Measurements from ENCODE around the gene TLCD2.
"Not testable (repeated sequence)": the region's sequence is repeated elsewhere in the genome, so short reads cannot be mapped to it uniquely, and the experiment has no call there.

The TLCD2 gene

GRCh38 chr17:1684378-1685189 is 25.6 kb downstream of the TLCD2 start, which contains the start of gene PRPF8:
PRPF8 (minus strand) TSS chr17:1684867; CDS start chr17:1684571, 296 bp downstream.
- WGBS (ENCODE audit: extremely low coverage, insufficient coverage, low lambda C conversion rate), result no CpG with 5 or more reads among the region's 72 CpGs

GRCh38 chr17:1683459-1683858 is 26.7 kb downstream of the TLCD2 start:
- H2BK15ac ChIP-seq (replicated peaks; ENCODE audit: low read depth), result no peak overlapping the region

More at GRCh38 chr17:1684378-1685189, 25.6 kb downstream of the TLCD2 start, which contains the start of gene PRPF8:
- peaks cover 2% of the 10 kb centered on the region for H3K4me1 ChIP-seq (ENCODE audit: control insufficient read depth, low read depth, low read length)
- H3K18ac ChIP-seq (ENCODE audit: low read length), result peak within 1 kb of the TSS; percentile 63
- peaks cover 24% of the 10 kb centered on the region for H3K36me3 ChIP-seq (ENCODE audit: control insufficient read depth, insufficient read depth, low read length)
- H3K27ac ChIP-seq (ENCODE audit: low read depth, low read length), result peak within 1 kb of the TSS; percentile 83
- no peaks in the 10 kb centered on the region for H3K27me3 ChIP-seq (ENCODE audit: insufficient read depth, low read length, poor library complexity)
- H3K4ac ChIP-seq (ENCODE audit: low read depth, low read length), result peak within 1 kb of the TSS; percentile 88
- peaks cover 24% of the 10 kb centered on the region for H3K79me2 ChIP-seq (ENCODE audit: control insufficient read depth, insufficient read depth, low read length)
- no peak within 1 kb of the TSS for H3K23ac ChIP-seq (ENCODE audit: low read length)
- H2BK120ac ChIP-seq (ENCODE audit: low read depth, low read length), result peak within 1 kb of the TSS; percentile 64
- no peak within 1 kb of the TSS for H2AK5ac ChIP-seq (ENCODE audit: low read length)
- H3K4me3 ChIP-seq (ENCODE audit: low read length), result peak within 1 kb of the TSS; percentile 98
- H3K79me1 ChIP-seq (ENCODE audit: low read length), result peaks cover 19% of the 10 kb centered on the region
- no peak within 1 kb of the TSS for H2BK5ac ChIP-seq (ENCODE audit: low read length)
- peak within 1 kb of the TSS; percentile 93 for H4K8ac ChIP-seq (ENCODE audit: low read depth, low read length)
- H3K56ac ChIP-seq (ENCODE audit: low read length), result peak within 1 kb of the TSS; percentile 94
- peak within 1 kb of the TSS; percentile 95 for H3K9ac ChIP-seq (ENCODE audit: low read length)
- peak within 1 kb of the TSS; percentile 96 for H3K4me2 ChIP-seq (ENCODE audit: low read length)
- no peak within 1 kb of the TSS for H2BK15ac ChIP-seq (replicated peaks; ENCODE audit: low read depth)
- no peak within 1 kb of the TSS for H4K5ac ChIP-seq (ENCODE audit: low read length)
- DNase-seq, result peak; percentile 99

DNA sequence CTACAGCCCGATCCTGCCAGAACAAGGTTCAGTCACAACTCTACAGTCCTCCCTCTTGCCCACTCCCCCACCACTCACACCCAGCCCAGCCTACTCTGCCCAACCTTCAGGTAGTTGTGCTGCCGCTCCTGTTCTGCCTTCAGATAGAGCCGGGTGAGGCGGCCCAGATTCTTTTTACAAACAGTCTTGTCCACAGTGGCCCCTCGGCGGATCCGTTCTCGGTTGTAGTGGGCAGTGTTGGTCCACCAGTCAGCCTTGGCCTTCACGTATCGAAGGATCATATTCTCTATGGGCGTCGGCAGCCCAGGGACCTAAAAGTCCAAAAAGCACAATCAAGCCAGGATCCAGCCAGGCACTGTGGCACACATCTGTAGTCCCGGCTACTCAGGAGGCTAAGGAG is 33.8 kb downstream of the TLCD2 start:
- Histone ChIP-seq H3K4ac (ENCODE audit: low read depth, low read length) (no peak overlapping the region), H3K36me3 (ENCODE audit: control insufficient read depth, insufficient read depth, low read length) (peaks cover 54% of the 10 kb centered on the region), H3K9ac (ENCODE audit: low read length) (no peak overlapping the region), H3K4me1 (ENCODE audit: control insufficient read depth, low read depth, low read length) (no peaks in the 10 kb centered on the region), H2BK120ac (ENCODE audit: low read depth, low read length) (no peak overlapping the region), H2BK15ac (replicated peaks; ENCODE audit: low read depth) (no peak overlapping the region), H3K27ac (ENCODE audit: low read depth, low read length) (no peak overlapping the region), H3K23ac (ENCODE audit: low read length) (no peak overlapping the region), H3K4me2 (ENCODE audit: low read length) (no peak overlapping the region), H4K5ac (ENCODE audit: low read length) (no peak overlapping the region), H3K79me2 (ENCODE audit: control insufficient read depth, insufficient read depth, low read length) (no peaks in the 10 kb centered on the region), H3K18ac (ENCODE audit: low read length) (no peak overlapping the region), H3K56ac (ENCODE audit: low read length) (no peak overlapping the region), H2AK5ac (ENCODE audit: low read length) (no peak overlapping the region), H3K4me3 (ENCODE audit: low read length) (no peak overlapping the region), H2BK5ac (ENCODE audit: low read length) (no peak overlapping the region), H4K8ac (ENCODE audit: low read depth, low read length) (no peak overlapping the region), H3K27me3 (ENCODE audit: insufficient read depth, low read length, poor library complexity) (no peaks in the 10 kb centered on the region), H3K79me1 (ENCODE audit: low read length) (peaks cover 6% of the 10 kb centered on the region)
- no CpG with 5 or more reads among the region's 13 CpGs for WGBS (ENCODE audit: extremely low coverage, insufficient coverage, low lambda C conversion rate)
- DNase-seq, result no peak

More at GRCh38 chr17:1683459-1683858, 26.7 kb downstream of the TLCD2 start:
- H3K4me2 ChIP-seq (ENCODE audit: low read length), result peak overlapping the region; percentile 34
- DNase-seq, result no peak
- no peak overlapping the region for H2BK5ac ChIP-seq (ENCODE audit: low read length)
- peaks cover 19% of the 10 kb centered on the region for H3K79me1 ChIP-seq (ENCODE audit: low read length)
- no peak overlapping the region for H3K23ac ChIP-seq (ENCODE audit: low read length)
- peak overlapping the region; percentile 95 for H3K9ac ChIP-seq (ENCODE audit: low read length)
- H2AK5ac ChIP-seq (ENCODE audit: low read length), result no peak overlapping the region
- H3K79me2 ChIP-seq (ENCODE audit: control insufficient read depth, insufficient read depth, low read length), result peaks cover 24% of the 10 kb centered on the region
- H3K56ac ChIP-seq (ENCODE audit: low read length), result peak overlapping the region; percentile 94
- peaks cover 30% of the 10 kb centered on the region for H3K36me3 ChIP-seq (ENCODE audit: control insufficient read depth, insufficient read depth, low read length)
- H4K8ac ChIP-seq (ENCODE audit: low read depth, low read length), result no peak overlapping the region
- peaks cover 2% of the 10 kb centered on the region for H3K4me1 ChIP-seq (ENCODE audit: control insufficient read depth, low read depth, low read length)
- no peak overlapping the region for H4K5ac ChIP-seq (ENCODE audit: low read length)
- H3K18ac ChIP-seq (ENCODE audit: low read length), result no peak overlapping the region
- no peak overlapping the region for H2BK120ac ChIP-seq (ENCODE audit: low read depth, low read length)
- WGBS (ENCODE audit: extremely low coverage, insufficient coverage, low lambda C conversion rate), result no CpG with 5 or more reads among the region's 5 CpGs
- H3K27me3 ChIP-seq (ENCODE audit: insufficient read depth, low read length, poor library complexity), result no peaks in the 10 kb centered on the region
- no peak overlapping the region for H3K4ac ChIP-seq (ENCODE audit: low read depth, low read length)
- no peak overlapping the region for H3K27ac ChIP-seq (ENCODE audit: low read depth, low read length)
- H3K4me3 ChIP-seq (ENCODE audit: low read length), result no peak overlapping the region

DNA sequence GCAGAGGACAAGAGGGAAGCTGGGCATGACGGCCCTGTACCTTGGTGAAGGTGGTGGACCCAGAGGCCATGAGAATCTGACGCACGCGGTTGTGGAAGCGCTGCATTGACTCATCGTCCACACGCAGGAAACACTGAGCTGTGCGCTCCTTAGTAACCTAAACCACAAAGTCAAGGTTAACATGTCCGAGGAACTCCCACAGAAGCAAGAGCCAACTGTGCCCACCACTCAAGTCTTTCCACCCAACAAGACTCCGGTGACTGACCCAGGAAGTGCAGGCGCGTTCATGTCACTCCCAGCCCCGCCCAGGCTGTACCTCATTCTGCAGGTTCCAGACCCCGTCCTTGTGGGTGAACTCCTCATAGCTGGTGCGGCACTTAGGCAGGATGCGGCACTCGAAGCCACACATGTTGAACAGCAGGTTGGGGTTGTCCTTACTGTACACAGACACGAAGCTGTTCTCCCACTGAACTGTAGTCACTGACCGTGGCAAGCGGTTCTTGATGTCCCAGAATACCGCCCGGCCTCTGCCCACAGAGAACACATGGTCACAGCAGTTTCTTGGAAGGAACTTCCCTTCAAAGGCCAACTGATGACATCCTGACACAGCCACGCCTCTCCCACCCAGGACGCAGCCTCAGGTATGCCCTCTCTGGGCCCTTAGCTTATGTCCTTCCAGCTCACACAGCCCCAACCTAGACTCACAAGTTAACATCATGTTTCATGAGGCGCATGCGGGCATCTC is 37.0 kb downstream of the TLCD2 start:
- Histone ChIP-seq H3K18ac (ENCODE audit: low read length) (no peak overlapping the region), H2BK15ac (replicated peaks; ENCODE audit: low read depth) (no peak overlapping the region), H4K8ac (ENCODE audit: low read depth, low read length) (no peak overlapping the region), H3K27me3 (ENCODE audit: insufficient read depth, low read length, poor library complexity) (no peaks in the 10 kb centered on the region), H2AK5ac (ENCODE audit: low read length) (no peak overlapping the region), H3K4me1 (ENCODE audit: control insufficient read depth, low read depth, low read length) (no peaks in the 10 kb centered on the region), H3K23ac (ENCODE audit: low read length) (no peak overlapping the region), H3K4me2 (ENCODE audit: low read length) (no peak overlapping the region), H3K36me3 (ENCODE audit: control insufficient read depth, insufficient read depth, low read length) (peaks cover 37% of the 10 kb centered on the region), H3K4ac (ENCODE audit: low read depth, low read length) (no peak overlapping the region), H3K4me3 (ENCODE audit: low read length) (no peak overlapping the region), H3K9ac (ENCODE audit: low read length) (no peak overlapping the region), H2BK120ac (ENCODE audit: low read depth, low read length) (no peak overlapping the region), H3K79me1 (ENCODE audit: low read length) (peaks cover 6% of the 10 kb centered on the region), H3K27ac (ENCODE audit: low read depth, low read length) (no peak overlapping the region), H3K56ac (ENCODE audit: low read length) (no peak overlapping the region), H4K5ac (ENCODE audit: low read length) (no peak overlapping the region), H3K79me2 (ENCODE audit: control insufficient read depth, insufficient read depth, low read length) (peaks cover 2% of the 10 kb centered on the region), H2BK5ac (ENCODE audit: low read length) (no peak overlapping the region)
- no peak for DNase-seq
- WGBS (ENCODE audit: extremely low coverage, insufficient coverage, low lambda C conversion rate), result no CpG with 5 or more reads among the region's 26 CpGs

- H3K9ac ChIP-seq (ENCODE audit: low read length); H4K5ac ChIP-seq (ENCODE audit: low read length); H3K56ac ChIP-seq (ENCODE audit: low read length); H2BK5ac ChIP-seq (ENCODE audit: low read length); H3K18ac ChIP-seq (ENCODE audit: low read length); DNase-seq; H4K8ac ChIP-seq (ENCODE audit: low read depth, low read length); H3K4me1 ChIP-seq (ENCODE audit: control insufficient read depth, low read depth, low read length); H2BK120ac ChIP-seq (ENCODE audit: low read depth, low read length); H3K79me2 ChIP-seq (ENCODE audit: control insufficient read depth, insufficient read depth, low read length); H3K27ac ChIP-seq (ENCODE audit: low read depth, low read length); H3K79me1 ChIP-seq (ENCODE audit: low read length); H3K4me3 ChIP-seq (ENCODE audit: low read length); H2AK5ac ChIP-seq (ENCODE audit: low read length); H3K4me2 ChIP-seq (ENCODE audit: low read length); H3K27me3 ChIP-seq (ENCODE audit: insufficient read depth, low read length, poor library complexity); H3K4ac ChIP-seq (ENCODE audit: low read depth, low read length); H3K23ac ChIP-seq (ENCODE audit: low read length); H2BK15ac ChIP-seq (replicated peaks; ENCODE audit: low read depth): not testable (repeated sequence)
- peaks cover 37% of the 10 kb centered on the region for H3K36me3 ChIP-seq (ENCODE audit: control insufficient read depth, insufficient read depth, low read length)
- WGBS (ENCODE audit: extremely low coverage, insufficient coverage, low lambda C conversion rate), result no CpG with 5 or more reads among the region's 5 CpGs
Observed at GRCh38 chr17:1663934-1664333, 46.2 kb downstream of the TLCD2 start.

All from mesendoderm (in vitro differentiated cells).